ENCODE results near the gene ABCA13. TPM values are rescaled to one million over a fixed set of nuclear protein-coding genes. Genes with fewer than 3 reads are reported as not detected.

ABCA13 gene
- total RNA-seq, 2 experiments from 2014 or later = not detected

GRCh38 chr7:48537561-48537960 is 366.3 kb downstream of the ABCA13 start:
- Mint-ChIP-seq H3K9me3 (peaks cover 6% of the 10 kb centered on the region), H3K4me3 (no peak overlapping the region), H3K27ac (no peak overlapping the region), H3K36me3 (ENCODE audit: low read depth) (no peaks in the 10 kb centered on the region), H3K27me3 (no peaks in the 10 kb centered on the region), H3K4me1 (no peaks in the 10 kb centered on the region)
- ChIA-PET CTCF (no interaction called here), POLR2A (no interaction called here)
- DNase-seq = no peak

GRCh38 chr7:48540746-48541145 is 369.5 kb downstream of the ABCA13 start:
- CTCF ChIA-PET = no interaction called here
- DNase-seq = no peak
- no peak overlapping the region for H3K27ac Mint-ChIP-seq
- POLR2A ChIA-PET = no interaction called here
- peaks cover 6% of the 10 kb centered on the region for H3K9me3 Mint-ChIP-seq
- H3K27me3 Mint-ChIP-seq = no peaks in the 10 kb centered on the region
- H3K36me3 Mint-ChIP-seq (ENCODE audit: low read depth) = no peaks in the 10 kb centered on the region
- H3K4me1 Mint-ChIP-seq = no peaks in the 10 kb centered on the region
- H3K4me3 Mint-ChIP-seq = no peak overlapping the region

GRCh38 chr7:48548667-48549066 is 377.4 kb downstream of the ABCA13 start:
- Mint-ChIP-seq H3K36me3 (ENCODE audit: low read depth) (no peaks in the 10 kb centered on the region), H3K4me3 (no peak overlapping the region), H3K27me3 (no peaks in the 10 kb centered on the region), H3K9me3 (peaks cover 3% of the 10 kb centered on the region), H3K4me1 (no peaks in the 10 kb centered on the region), H3K27ac (no peak overlapping the region)
- DNase-seq = no peak
- CTCF ChIA-PET = no interaction called here
- POLR2A ChIA-PET = no interaction called here

DNA sequence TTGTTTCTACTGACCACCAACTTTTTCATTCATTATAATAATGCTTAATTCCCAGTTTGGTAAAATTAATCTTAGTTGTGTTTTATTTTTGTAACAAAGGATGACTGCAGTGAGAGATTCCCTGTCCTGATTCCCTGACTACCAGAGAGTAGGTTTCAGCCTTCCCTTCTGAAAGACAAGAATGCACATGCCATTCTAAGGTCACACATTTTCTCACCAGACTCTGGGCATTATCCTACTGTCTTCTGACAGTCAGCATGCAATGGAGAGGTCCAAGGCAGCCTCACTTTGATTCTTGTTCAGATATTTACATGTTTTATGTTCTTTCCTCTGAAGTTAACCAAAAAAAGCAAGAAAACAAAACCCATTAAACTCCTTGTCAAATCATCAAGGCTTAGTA is 380.4 kb downstream of the ABCA13 start:
- CTCF ChIA-PET = no interaction called here
- POLR2A ChIA-PET = no interaction called here
- peaks cover 3% of the 10 kb centered on the region for H3K9me3 Mint-ChIP-seq
- DNase-seq = no peak
- H3K27ac Mint-ChIP-seq = no peak overlapping the region
- H3K4me3 Mint-ChIP-seq = no peak overlapping the region
- no peaks in the 10 kb centered on the region for H3K27me3 Mint-ChIP-seq
- no peaks in the 10 kb centered on the region for H3K36me3 Mint-ChIP-seq (ENCODE audit: low read depth)
- no peaks in the 10 kb centered on the region for H3K4me1 Mint-ChIP-seq

GRCh38 chr7:48563334-48563733 is 392.1 kb downstream of the ABCA13 start:
- Mint-ChIP-seq H3K27me3 (no peaks in the 10 kb centered on the region), H3K4me1 (no peaks in the 10 kb centered on the region), H3K4me3 (no peak overlapping the region), H3K9me3 (peaks cover 3% of the 10 kb centered on the region), H3K36me3 (ENCODE audit: low read depth) (no peaks in the 10 kb centered on the region), H3K27ac (no peak overlapping the region)
- CTCF ChIA-PET = no interaction called here
- no peak for DNase-seq
- POLR2A ChIA-PET = no interaction called here

- Mint-ChIP-seq H3K27ac (no peak overlapping the region), H3K4me3 (no peak overlapping the region), H3K36me3 (ENCODE audit: low read depth) (no peaks in the 10 kb centered on the region), H3K4me1 (no peaks in the 10 kb centered on the region), H3K27me3 (no peaks in the 10 kb centered on the region), H3K9me3 (no peaks in the 10 kb centered on the region)
- CTCF ChIA-PET = no interaction called here
- POLR2A ChIA-PET = no interaction called here
- no peak for DNase-seq
These were observed 404.3 kb downstream of the ABCA13 start for GRCh38 chr7:48575516-48575915.

- ChIA-PET CTCF (no interaction called here), POLR2A (no interaction called here)
- H3K27ac Mint-ChIP-seq = no peak overlapping the region
- no peak overlapping the region for H3K4me3 Mint-ChIP-seq
- H3K9me3 Mint-ChIP-seq = no peaks in the 10 kb centered on the region
- no peaks in the 10 kb centered on the region for H3K4me1 Mint-ChIP-seq
- DNase-seq = no peak
- no peaks in the 10 kb centered on the region for H3K27me3 Mint-ChIP-seq
- no peaks in the 10 kb centered on the region for H3K36me3 Mint-ChIP-seq (ENCODE audit: low read depth)
These were observed 416.2 kb downstream of the ABCA13 start for GRCh38 chr7:48587475-48587874.

DNA sequence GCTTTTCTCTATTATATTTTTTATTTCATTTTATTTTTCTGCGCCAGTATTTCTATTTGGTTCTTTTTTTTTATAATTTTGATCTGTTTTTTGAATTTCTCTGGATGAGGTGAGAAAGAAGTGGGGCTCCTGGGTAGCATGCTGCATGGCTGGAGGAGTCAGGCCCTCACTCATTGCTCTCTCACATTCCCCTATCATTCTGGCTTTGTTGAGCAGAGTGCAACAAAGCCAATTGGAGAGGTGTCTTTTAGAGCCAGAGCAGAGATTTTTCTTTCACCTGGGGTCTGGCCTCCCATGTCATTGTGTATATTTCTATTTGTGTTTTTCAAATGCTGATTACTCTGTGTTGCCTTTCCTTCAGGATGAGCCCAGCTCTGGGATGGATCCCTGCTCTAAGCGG is 423.1 kb downstream of the ABCA13 start:
- Mint-ChIP-seq H3K27ac (no peak overlapping the region), H3K4me3 (no peak overlapping the region), H3K36me3 (ENCODE audit: low read depth) (no peaks in the 10 kb centered on the region), H3K4me1 (no peaks in the 10 kb centered on the region), H3K9me3 (peaks cover 2% of the 10 kb centered on the region), H3K27me3 (no peaks in the 10 kb centered on the region)
- CTCF ChIA-PET = interaction anchor here (0.6 kb wide), 1 partner anchor 441 kb away, joined by 3 read pairs; no protein-coding TSS in a partner anchor
- DNase-seq = no peak
- POLR2A ChIA-PET = no interaction called here

DNA sequence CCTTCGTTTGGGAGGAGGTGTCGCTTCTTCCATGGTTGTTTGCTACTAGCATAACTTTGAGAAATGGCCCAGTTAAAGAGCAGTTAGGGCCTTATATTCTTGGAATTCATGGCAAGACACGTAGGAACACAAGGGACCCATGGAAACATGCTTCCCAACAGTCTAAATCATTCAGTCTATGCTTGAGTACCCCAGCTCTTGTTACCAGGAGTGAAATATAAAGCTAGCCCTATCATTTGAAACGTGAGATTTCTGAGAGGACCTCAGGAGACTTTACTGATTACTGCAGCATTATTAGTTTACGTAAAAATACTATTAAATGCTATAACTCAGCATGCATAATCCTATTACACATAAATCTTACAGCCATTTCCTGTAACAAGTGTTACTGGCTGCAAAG is 424.5 kb downstream of the ABCA13 start:
- Mint-ChIP-seq H3K4me3 (no peak overlapping the region), H3K27ac (no peak overlapping the region), H3K27me3 (no peaks in the 10 kb centered on the region), H3K36me3 (ENCODE audit: low read depth) (no peaks in the 10 kb centered on the region), H3K9me3 (peaks cover 2% of the 10 kb centered on the region), H3K4me1 (no peaks in the 10 kb centered on the region)
- CTCF ChIA-PET = no interaction called here
- POLR2A ChIA-PET = no interaction called here
- DNase-seq = no peak

DNA sequence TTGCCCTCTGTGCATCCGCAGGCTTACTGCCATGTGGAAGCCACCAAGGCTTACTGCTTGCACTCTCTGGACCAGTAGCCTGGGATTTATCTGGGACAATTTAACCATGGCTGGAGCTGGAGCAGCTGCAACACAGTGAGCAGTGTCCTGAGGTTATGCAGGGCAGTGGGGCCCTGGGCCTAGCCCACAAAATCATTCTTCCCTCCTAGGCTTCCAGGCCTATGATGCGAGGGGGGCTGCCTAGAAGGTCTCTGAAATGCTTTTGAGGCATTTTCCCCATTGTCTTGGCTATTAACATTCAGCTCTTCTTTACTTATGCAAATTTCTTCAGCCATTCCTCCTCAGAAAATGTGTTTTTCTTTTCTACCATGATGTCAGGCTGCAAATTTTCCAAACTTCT is 439.4 kb downstream of the ABCA13 start:
- H3K27ac Mint-ChIP-seq = no peak overlapping the region
- CTCF ChIA-PET = no interaction called here

GRCh38 chr7:48611993-48612392 is 440.7 kb downstream of the ABCA13 start:
- CTCF ChIA-PET = no interaction called here
- no peaks in the 10 kb centered on the region for H3K27me3 Mint-ChIP-seq
- H3K27ac Mint-ChIP-seq = no peak overlapping the region
- no peaks in the 10 kb centered on the region for H3K4me1 Mint-ChIP-seq
- POLR2A ChIA-PET = no interaction called here
- no peaks in the 10 kb centered on the region for H3K9me3 Mint-ChIP-seq
- H3K4me3 Mint-ChIP-seq = no peak overlapping the region
- H3K36me3 Mint-ChIP-seq (ENCODE audit: low read depth) = no peaks in the 10 kb centered on the region
- DNase-seq = no peak

More for the DNA sequence above, 439.4 kb downstream of the ABCA13 start:
- no peaks in the 10 kb centered on the region for H3K4me1 Mint-ChIP-seq
- DNase-seq = no peak
- no peaks in the 10 kb centered on the region for H3K9me3 Mint-ChIP-seq
- no peak overlapping the region for H3K4me3 Mint-ChIP-seq
- POLR2A ChIA-PET = no interaction called here
- H3K27me3 Mint-ChIP-seq = no peaks in the 10 kb centered on the region
- no peaks in the 10 kb centered on the region for H3K36me3 Mint-ChIP-seq (ENCODE audit: low read depth)

GRCh38 chr7:48617508-48617907 is 446.2 kb downstream of the ABCA13 start:
- H3K36me3 Mint-ChIP-seq (ENCODE audit: low read depth) = no peaks in the 10 kb centered on the region
- H3K27ac Mint-ChIP-seq = no peak overlapping the region
- no peaks in the 10 kb centered on the region for H3K9me3 Mint-ChIP-seq
- ChIA-PET CTCF (no interaction called here), POLR2A (no interaction called here)
- no peaks in the 10 kb centered on the region for H3K4me1 Mint-ChIP-seq
- H3K27me3 Mint-ChIP-seq = no peaks in the 10 kb centered on the region
- no peak overlapping the region for H3K4me3 Mint-ChIP-seq
- no peak for DNase-seq

DNA sequence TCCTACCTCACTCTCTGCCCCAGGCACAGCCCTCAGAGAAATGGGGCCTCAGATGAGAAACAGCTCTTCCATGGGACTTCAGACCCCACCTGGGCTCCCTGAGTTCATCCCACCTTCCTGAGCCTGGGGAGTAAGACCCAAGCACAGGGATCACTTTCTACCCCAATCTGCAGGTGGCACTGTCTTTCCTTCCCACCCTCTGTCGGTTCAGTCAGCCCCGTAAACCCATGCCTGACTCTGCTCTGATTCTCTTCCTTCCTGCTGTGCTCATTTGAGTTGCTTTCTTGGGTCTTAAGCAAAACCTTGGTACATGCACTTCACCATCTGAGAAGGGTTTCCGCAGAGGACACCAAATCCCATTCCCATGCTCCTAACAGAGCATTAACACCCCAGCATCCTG is 446.7 kb downstream of the ABCA13 start:
- ChIA-PET CTCF (no interaction called here), POLR2A (no interaction called here)
- no peak overlapping the region for H3K27ac Mint-ChIP-seq
- H3K4me1 Mint-ChIP-seq = no peaks in the 10 kb centered on the region
- no peaks in the 10 kb centered on the region for H3K27me3 Mint-ChIP-seq
- H3K9me3 Mint-ChIP-seq = no peaks in the 10 kb centered on the region
- no peak overlapping the region for H3K4me3 Mint-ChIP-seq
- H3K36me3 Mint-ChIP-seq (ENCODE audit: low read depth) = no peaks in the 10 kb centered on the region
- DNase-seq = no peak

DNA sequence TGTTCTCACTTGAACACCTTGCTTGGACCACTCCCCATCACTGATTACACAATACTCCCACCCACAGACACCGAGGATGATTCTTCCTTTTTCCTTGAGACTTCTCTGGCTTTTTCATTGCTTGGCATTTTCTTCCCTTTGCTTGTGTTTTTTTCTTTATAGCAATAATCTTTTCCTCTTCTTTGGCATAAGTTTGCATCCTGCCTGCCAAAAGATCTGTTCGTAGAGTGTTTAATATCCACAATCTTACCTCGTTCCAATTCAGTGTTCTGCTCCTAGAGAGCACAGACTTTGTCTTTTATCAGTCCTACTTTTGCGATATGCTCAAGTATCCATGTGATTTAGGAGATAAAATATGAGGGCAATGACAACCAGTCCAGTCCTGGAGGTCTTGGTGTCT is 449.8 kb downstream of the ABCA13 start:
- DNase-seq = no peak
- Mint-ChIP-seq H3K9me3 (no peaks in the 10 kb centered on the region), H3K4me3 (no peak overlapping the region), H3K27me3 (no peaks in the 10 kb centered on the region), H3K36me3 (ENCODE audit: low read depth) (no peaks in the 10 kb centered on the region), H3K27ac (no peak overlapping the region), H3K4me1 (no peaks in the 10 kb centered on the region)
- CTCF ChIA-PET = no interaction called here
- POLR2A ChIA-PET = no interaction called here

DNA sequence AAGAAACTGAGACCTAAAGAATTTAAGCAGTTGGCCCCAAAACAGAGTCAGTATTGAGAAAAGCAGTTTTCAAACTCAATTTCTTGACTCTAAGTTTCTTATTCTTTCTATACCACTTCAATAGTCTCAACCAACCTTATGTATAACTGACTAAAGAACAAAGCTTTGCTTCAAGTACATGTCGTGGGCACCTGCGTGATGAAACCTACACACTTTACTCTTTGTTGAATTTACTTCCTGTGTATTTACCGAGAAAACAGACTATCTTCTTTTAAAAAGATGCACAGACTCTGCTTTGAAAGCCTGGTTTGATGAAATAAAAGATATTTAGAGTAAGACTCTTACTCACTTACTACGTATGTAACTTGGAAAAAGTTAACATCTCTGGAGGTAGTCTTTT is 455.9 kb downstream of the ABCA13 start:
- POLR2A ChIA-PET = no interaction called here
- DNase-seq = no peak
- no peak overlapping the region for H3K4me3 Mint-ChIP-seq
- no peaks in the 10 kb centered on the region for H3K36me3 Mint-ChIP-seq (ENCODE audit: low read depth)
- no peaks in the 10 kb centered on the region for H3K9me3 Mint-ChIP-seq
- H3K4me1 Mint-ChIP-seq = no peaks in the 10 kb centered on the region
- CTCF ChIA-PET = no interaction called here
- no peaks in the 10 kb centered on the region for H3K27me3 Mint-ChIP-seq
- no peak overlapping the region for H3K27ac Mint-ChIP-seq
